GM12878 (cell line): Measurements from ENCODE around the gene MEF2C.

Source experiments
- FOXK2 ChIP-seq: fragments of 450-650 bp; IDR thresholded peaks from 2 replicates; pipeline ENCODE4 v1.6.1; 2017; ENCODE audit warnings: mild to moderate bottlenecking, moderate library complexity
- TF ChIP-seq, protein P1 (sequence below), 3 experiments: IDR thresholded peaks in 2 of 3; conservative IDR thresholded peaks in 1 of 3; 2 replicates each; pipeline ENCODE4 v1.5.1; 2011; ENCODE audit warnings: low read depth in 3 of 3, low read length in 3 of 3, mild to moderate bottlenecking in 3 of 3, control low read depth in 2 of 3, moderate library complexity in 2 of 3, inconsistent platforms in 1 of 3, mixed read lengths in 1 of 3; ENCODE audit not compliant: control insufficient read depth in 2 of 3, insufficient read depth in 1 of 3; ENCODE audit errors: extremely low read depth in 1 of 3

GRCh38 chr5:88780736-88781135 is 102.2 kb downstream of the MEF2C start:
- TF ChIP-seq, protein P1, sequence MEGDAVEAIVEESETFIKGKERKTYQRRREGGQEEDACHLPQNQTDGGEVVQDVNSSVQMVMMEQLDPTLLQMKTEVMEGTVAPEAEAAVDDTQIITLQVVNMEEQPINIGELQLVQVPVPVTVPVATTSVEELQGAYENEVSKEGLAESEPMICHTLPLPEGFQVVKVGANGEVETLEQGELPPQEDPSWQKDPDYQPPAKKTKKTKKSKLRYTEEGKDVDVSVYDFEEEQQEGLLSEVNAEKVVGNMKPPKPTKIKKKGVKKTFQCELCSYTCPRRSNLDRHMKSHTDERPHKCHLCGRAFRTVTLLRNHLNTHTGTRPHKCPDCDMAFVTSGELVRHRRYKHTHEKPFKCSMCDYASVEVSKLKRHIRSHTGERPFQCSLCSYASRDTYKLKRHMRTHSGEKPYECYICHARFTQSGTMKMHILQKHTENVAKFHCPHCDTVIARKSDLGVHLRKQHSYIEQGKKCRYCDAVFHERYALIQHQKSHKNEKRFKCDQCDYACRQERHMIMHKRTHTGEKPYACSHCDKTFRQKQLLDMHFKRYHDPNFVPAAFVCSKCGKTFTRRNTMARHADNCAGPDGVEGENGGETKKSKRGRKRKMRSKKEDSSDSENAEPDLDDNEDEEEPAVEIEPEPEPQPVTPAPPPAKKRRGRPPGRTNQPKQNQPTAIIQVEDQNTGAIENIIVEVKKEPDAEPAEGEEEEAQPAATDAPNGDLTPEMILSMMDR (IDR thresholded peaks at IDR 0.05 in 2 of 3, conservative IDR thresholded peaks at IDR 0.05 in 1 of 3; ENCODE audit: control insufficient read depth in 2 of 3, extremely low read depth in 1 of 3, insufficient read depth in 1 of 3, low read depth in 3 of 3, low read length in 3 of 3), result no peak
- TF ChIP-seq FOXK2, result no peak
